ENCODE measurements around the gene PNKD.

DNA sequence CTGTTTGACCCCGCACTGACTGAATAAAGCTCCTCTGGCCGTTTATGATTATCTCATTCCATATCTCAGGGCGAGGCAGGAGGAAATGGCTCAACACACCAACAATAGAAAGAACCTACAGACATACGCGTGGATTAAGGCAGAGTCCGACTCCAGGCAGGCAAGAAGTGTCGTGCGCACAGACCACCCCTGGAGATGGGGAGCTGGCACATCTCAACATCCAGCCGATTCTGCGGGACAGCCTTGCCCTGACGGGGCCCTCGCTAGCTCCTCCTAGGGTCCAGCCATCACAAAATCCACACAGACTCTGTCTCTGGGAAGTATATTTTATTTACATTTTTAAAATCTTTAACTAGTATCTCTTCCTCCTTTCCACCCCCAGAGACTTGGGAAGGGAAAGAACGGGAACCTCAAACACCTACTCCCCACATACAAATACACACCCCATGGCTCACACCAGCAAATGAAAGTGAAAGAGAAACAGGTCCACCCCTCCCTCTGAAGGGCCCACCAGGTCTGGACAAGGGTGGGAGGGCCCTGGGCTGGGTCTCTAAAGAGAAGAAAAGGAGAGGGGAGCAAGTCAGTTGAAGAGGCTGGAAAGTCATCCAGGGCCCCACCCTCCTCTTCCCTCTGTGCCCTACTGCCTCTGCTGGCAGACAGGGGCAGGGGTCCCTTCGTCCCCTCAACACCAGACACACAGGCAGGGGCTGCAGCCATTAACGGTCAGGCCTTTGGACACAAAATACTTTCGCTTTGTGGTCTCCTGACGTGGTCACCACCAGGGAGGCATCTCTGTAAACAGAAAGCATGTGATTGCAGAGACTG, 6.3 kb upstream of the PNKD start:
- TF ChIP-seq, protein P1, sequence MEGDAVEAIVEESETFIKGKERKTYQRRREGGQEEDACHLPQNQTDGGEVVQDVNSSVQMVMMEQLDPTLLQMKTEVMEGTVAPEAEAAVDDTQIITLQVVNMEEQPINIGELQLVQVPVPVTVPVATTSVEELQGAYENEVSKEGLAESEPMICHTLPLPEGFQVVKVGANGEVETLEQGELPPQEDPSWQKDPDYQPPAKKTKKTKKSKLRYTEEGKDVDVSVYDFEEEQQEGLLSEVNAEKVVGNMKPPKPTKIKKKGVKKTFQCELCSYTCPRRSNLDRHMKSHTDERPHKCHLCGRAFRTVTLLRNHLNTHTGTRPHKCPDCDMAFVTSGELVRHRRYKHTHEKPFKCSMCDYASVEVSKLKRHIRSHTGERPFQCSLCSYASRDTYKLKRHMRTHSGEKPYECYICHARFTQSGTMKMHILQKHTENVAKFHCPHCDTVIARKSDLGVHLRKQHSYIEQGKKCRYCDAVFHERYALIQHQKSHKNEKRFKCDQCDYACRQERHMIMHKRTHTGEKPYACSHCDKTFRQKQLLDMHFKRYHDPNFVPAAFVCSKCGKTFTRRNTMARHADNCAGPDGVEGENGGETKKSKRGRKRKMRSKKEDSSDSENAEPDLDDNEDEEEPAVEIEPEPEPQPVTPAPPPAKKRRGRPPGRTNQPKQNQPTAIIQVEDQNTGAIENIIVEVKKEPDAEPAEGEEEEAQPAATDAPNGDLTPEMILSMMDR (IDR thresholded peaks at IDR 0.05 in 4 of 5, conservative IDR thresholded peaks at IDR 0.05 in 1 of 5), result no peak
- no peak for TF ChIP-seq POLR2A (IDR thresholded peaks at IDR 0.05)
